D341Med (cell line): ENCODE results near the gene EIF3L.

Experiments
- DNase-seq: peaks from one replicate; pipeline ENCODE4 v3.0.0; 2012; ENCODE audit warnings: low spot score

Gene EIF3L

DNA sequence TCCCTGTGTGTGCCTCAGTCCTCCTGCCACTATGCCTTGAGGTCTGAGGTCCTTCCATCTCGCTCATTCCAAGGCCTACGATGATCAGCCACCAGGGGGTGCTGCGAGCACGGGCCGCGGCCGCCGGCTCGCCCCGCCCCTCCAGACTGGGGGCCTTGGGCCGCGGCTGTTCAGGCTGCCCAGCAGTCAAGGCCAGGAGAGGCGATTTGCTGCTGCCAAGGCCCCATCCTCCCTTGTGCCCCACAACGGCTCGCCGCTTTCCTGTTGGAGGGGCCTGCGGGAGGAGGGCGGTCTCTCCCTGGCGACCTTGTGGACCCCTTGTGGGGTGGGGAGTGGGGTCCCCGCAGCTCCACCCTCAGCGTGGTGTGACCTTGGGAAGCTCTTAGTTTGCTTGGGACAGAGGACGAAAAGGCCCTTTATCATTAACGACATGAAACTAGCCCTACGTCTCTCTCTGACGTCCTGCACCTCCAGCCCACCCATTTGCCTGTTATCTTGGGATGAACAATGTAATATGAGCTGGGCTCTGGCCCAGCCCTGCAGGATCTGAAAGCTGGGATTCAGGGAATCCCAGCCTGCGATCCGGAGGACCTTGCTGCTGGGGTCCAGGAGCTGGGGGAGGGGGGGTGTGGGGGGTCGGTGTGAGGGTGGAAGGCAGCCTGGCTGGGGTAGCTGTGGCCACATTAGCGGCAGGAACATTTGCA, 31.4 kb upstream of the EIF3L start:
- DNase-seq: peak; percentile 96

DNA sequence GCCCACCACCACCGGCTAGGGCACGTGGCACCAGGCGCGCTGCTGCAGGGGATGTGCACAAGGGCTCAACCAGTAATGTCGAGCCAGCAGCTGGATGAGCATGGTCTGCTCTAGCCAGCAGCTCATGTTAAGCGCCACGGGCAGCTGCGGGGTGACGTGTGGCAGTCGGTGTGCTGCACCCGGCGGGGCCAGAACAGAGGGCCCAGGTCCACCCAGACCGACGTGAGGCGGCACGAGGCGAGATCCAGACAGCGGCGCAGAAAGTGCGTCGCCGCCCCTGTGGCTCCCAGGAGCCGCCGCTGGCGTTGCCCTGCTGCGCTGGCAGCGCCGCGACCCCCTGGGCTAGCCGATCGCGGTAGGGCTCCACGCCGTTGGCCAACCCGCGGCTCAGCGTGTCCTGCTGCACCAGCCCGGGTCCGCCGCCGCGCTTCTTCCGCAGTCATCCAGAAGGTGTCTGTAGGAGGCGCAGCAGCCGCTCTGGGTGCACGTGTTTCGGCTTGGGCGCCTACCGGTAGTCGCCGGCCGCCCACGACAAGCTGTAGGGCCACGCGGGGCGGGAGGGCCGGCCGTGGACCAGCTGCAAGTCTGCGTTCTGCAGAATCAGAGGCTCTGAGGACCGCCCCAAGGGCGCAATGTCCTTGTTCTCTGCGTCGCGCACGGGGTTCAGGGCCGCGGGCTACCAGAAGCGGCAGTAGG, 30.7 kb upstream of the EIF3L start:
- DNase-seq: no peak

DNA sequence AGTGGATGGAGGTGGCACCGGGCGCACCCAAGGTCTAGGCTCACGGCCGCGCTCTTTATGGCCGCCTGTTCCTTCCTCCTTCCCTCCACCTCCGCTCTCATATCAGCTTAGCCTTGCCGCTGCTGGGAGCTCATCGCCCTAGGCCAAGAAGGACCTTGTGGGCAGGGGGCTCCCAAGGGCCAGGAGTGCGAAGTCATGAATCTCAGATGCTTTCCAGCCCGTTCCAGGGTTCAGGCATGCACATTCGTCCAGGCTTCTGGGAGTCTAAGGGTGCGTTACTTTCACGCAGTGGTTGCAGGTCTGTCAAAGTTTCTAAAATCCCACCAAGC, 30.1 kb upstream of the EIF3L start:
- no peak for DNase-seq

DNA sequence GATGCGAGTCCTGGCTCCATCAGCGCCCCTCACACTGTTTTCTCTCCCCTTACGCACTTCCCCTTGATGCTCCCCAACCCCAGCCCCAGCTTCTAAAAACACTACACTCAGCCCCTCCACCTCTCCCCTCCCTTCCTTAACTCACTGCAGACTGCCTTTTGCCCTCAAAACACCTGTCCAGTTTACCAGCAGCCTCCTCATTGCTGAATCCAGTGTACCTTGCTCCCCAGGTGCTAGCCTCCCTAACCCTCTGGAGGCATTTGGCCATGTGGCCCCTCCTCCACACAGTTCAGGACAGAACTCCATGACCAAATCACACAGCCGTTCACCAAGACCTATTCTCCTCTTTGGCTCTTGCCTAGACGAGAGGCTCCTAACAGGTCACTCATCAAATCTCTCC, 28.9 kb upstream of the EIF3L start:
- DNase-seq: no peak

DNA sequence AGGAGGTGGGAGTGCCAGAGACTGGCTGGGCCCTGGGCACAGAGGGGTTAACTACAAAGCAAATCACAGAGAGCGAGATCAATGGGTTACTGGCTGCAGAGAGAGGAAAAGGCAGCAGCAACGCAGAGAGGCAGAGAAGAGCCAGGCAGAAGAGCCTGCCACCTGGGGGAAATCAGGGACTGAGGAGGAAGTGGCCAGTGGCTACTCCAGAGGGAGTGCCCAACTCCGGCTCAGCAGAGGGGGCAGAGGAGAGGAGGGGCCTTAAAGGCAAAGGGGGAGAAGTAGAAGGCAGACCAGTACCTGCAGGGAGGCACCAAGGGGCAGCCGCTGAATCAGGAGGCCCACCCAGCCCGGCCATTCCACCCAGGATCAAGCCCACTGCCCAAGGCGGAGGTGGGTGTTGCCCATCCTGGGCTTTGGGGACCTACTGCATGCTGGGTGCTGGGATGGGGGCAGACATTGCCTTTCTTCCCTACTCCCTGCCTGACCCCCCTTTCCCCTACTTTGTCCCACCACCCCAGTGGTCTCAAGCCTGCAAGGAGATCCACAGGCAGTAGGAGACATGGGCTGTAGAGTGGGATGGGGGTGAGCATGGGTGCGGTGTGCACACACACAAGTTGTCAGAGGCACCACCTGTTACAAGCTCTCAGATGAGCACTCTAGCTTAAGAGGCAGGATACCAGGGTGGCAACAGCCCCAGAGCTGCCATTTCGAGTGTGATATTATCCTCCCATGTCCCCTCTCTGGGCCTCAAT, 27.0 kb upstream of the EIF3L start:
- DNase-seq: no peak

DNA sequence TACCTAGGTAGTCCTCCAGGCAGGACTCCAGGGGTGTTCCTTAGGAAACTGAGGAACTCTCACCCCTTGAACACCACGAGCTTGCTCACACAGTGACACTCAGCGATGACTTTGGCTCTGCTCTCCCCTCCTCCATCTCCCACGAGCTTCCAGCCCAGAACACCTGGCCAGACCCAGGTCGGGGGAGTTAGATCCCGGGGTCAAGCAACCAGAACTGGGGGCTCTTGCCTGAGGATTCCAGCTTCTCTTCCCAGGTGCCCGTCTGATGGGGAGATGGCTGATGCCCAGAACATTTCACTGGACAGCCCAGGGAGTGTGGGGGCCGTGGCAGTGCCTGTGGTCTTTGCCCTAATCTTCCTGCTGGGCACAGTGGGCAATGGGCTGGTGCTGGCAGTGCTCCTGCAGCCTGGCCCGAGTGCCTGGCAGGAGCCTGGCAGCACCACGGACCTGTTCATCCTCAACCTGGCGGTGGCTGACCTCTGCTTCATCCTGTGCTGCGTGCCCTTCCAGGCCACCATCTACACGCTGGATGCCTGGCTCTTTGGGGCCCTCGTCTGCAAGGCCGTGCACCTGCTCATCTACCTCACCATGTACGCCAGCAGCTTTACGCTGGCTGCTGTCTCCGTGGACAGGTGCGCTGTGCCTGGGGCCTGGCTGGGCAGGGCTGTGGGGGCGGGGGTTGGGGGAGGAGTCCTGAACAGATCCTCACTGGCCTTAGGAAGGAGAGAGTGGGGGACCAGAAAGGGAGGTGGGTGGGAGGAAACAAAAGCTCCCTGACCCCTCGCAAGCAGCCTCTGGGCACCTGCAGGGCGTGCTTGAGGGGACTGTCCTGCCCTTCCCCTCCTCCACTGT, 25.9 kb upstream of the EIF3L start, which contains the start of gene GALR3:
GALR3 (plus strand) TSS at position 249 of the 852 bp plus-strand sequence; CDS start at position 274, 25 bp downstream.
- no peak for DNase-seq

DNA sequence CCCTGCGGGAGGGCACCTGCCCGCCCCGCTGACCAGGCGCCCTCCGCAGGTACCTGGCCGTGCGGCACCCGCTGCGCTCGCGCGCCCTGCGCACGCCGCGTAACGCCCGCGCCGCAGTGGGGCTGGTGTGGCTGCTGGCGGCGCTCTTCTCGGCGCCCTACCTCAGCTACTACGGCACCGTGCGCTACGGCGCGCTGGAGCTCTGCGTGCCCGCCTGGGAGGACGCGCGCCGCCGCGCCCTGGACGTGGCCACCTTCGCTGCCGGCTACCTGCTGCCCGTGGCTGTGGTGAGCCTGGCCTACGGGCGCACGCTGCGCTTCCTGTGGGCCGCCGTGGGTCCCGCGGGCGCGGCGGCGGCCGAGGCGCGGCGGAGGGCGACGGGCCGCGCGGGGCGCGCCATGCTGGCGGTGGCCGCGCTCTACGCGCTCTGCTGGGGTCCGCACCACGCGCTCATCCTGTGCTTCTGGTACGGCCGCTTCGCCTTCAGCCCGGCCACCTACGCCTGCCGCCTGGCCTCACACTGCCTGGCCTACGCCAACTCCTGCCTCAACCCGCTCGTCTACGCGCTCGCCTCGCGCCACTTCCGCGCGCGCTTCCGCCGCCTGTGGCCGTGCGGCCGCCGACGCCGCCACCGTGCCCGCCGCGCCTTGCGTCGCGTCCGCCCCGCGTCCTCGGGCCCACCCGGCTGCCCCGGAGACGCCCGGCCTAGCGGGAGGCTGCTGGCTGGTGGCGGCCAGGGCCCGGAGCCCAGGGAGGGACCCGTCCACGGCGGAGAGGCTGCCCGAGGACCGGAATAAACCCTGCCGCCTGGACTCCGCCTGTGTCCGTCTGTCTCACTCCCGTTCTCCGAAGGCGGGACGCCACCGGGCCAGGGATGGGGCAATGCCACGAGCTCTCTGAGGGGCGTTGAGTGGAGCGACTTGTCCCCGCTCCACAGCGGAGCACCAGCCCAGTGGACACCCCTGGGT, 24.3 kb upstream of the EIF3L start:
- DNase-seq: no peak

DNA sequence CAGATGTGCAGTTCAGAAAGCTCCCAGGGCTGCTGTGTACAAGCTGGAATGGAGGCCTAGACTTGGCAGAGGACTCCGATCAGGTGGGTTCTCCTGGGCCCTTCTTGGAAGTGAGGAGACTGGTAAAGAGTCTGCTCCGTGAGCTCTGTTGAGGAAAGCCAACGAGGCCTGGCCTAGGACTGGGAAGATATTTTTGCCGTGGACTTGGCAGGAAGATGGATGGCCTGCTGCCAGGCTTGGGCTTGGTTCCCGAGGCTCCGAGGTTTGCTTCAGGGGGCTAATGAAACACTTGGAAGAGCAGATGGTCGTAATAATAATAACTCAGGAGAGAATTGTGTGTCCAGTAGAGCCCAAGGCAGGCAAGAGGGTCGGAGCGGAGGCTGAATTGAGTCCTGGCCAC, 22.2 kb upstream of the EIF3L start:
- DNase-seq: no peak

DNA sequence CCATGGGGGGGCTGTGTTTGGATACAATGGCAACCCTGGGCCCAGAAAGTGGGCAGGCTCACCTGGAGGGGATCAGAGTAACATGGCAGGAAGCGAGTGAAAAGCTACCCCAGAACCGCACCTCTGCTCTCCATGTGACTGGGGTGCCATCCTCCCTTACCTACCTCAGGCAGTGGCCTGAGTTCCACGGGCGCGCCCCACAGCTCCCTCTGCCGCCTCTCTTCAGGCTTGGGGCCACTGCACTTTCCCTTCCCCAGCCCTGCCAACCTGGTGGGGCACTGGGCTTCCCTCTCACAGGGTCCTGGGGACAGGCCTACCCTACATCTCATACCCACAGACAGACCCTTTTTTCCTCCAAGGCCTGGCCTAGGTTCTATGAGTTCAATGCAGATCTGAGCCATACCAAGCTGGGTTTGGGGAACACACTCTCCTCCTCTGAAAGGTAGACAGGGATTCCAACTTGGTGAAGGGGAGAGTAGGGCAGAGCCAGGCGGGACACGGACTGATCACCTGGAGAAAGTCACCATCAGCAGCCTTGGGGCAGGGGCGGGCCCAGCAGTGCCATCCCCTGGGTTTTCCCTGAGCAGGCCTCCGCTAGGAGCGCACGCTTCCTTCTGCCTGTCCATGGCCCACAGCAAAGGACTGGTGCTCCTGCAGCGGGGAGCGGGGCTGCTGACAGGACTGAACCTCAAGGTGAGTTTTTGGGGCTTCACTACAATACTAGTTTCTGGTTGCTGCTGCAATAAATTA, 19.0 kb upstream of the EIF3L start:
- DNase-seq: no peak

DNA sequence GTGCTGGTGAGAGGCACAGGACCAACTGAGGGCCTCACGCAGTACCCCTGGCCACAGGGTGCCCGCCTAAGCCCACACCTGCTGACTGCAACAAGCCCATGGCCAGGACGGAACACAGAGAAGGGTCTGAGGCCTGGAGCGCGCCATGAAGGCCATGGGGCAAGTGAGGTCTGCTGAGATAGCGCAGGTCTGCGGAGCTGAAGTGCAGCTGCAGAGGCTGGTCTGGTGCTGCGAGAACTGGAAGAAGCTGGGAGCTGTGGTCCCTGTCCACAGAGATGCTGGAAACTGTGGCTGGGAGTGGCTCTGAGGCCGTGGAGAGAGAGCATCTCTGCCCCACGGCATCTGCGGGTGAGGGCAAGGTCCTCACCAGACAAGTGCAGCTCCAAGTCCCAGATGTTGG, 17.7 kb upstream of the EIF3L start:
- no peak for DNase-seq

DNA sequence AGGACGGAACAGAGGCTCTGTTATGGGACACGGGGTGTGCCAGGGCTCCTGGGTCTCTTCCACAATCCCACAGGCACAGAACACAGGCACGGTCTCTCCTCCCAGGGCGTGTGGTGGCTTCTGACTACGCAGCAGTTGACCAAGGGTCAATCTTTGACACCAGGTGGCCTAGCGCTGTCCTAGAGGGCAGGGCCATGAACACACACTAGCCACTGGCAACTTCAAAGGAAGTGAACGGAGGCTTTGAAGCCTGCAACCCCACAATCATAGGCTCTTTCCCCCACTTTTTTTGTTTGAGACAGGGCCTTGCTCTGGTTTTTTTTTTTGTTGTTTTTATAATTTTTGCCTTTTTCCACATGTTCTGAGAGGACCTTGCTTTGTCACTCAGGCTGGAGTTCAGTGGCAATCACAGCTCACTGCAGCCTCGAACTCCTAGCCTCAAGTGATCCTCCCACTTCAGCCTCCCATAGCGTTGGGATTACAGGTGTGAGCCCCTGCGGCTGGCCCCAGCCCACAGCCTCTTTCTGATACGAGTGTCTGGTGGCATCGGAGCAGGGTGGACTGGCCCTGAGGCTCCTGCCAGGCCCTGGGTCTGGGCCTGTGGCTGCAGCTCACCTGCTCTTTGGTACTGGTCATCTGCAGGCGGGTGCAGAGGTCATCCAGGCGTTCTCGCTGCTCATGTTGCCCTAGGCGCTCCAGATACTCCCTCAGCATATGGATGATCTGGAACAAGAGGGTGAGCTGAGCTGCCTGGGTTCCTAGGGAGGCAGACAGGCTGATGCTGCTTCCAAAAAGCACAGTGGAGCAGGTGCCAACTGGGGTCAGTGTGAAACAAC, 17.0 kb upstream of the EIF3L start:
- DNase-seq: no peak

DNA sequence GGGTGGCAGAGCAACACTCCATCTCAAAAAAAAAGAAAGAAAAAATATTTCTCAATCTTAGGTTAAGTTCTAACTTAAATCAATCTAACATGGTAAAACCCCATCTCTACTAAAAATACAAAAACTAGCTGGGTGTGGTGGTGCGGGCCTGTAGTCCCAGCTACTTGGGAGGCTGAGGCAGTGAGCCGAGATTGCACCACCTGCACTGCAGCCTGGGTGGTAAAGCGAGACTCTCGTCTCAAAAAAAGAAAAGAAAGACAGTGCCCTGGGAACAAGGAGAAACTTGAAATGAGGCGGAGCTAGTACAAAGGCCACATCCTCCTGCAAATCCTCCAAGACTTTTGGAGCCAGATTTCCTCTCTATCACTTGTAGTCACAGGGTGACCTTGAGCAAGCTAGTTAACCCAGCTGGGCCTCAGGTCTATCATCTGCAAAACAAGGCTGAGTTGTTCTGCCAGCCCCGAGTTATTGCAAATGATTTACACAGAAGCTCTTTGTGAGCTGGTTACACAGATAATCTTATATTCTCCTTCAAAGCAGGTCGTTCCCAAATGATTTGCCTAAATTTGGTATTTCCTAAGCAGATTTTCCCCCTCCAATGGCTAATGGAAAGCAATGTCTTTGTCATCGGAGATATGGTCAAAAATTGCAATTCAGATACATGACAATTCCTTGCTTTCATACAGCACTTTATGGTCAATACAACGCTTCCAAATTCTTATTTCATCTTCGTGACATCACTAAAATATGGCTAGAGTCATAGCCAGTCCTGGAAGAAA, 7.0 kb upstream of the EIF3L start:
- no peak for DNase-seq

DNA sequence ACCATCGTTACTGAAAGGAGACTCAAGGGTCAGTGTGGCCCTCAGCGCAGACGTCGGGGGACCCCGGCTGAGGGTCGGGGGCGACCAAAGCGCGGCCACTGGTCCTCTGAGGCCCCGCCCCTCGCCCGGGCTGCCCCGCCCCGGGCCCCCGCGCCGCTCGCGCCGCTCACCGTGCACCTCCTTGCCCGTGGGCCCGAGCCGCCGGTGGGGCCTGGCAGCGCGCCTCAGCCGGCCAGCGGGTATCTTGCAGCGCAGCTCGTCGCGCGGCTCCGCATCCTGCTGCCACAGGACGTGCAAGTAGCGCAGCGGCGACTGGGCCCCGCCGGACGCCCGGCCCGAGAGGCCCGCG, 5.5 kb upstream of the EIF3L start:
- DNase-seq: peak; percentile 86

DNA sequence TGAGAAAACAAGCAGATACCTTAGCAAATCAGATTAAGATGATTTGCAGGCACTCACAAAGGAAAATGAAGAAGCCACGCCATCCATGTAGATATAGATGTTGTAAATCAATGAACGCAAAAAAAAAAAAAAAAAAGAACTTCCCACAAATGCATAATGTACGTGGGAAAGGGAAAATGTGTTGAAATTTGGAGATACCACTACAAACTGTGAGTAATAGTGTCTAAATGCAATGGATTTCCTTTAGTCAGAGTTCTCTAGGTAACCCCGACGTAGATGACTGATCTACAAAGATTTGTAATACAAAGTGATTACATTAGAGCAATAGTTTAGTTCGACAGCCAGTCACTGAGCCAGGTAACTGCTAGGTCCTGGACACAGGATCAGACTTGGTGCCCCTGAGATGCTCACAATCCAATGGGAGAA, 4.3 kb upstream of the EIF3L start:
- DNase-seq: no peak

DNA sequence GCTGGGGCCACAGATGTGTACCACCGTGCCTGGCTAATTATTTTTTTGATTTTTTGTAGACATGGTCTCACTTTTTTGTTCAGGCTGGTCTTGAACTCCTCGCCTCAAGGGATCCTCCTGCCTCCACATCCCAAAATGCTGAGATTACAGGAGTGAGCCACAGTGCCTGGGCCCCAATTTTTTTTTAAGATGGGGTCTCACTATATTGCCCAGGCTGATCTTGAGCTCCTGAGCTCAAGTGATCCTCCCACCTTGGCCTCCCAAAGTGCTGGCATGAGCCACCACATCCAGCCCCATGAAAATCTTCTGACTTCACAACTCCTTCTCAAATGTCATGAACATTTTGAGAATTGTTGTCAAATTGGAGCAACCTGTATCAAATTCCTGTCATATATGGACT, 2.8 kb upstream of the EIF3L start:
- DNase-seq: no peak

DNA sequence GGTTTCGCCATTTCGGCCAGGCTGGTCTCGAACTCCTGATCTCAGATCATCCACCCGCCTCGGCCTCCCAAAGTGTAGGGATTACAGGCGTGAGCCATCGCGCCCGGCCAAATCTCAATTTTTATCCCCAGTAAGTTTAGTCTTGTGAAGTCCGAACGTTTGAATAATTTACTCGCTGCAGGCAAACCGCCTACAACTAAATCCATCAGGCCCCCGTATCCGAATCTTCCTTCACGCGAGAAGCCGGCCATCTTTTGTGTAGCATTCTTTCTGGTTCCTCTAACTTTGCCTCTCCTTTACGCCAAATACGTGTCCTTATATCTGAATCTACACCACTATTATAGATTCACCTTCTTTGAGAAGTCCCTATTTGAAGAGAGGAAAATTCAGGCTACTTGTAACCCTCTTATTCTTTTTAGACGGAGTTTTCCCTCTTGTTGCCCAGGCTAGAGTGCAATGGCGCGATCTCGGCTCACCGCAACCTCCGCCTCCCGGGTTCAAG, 581 bp upstream of the EIF3L start:
- no peak for DNase-seq

DNA sequence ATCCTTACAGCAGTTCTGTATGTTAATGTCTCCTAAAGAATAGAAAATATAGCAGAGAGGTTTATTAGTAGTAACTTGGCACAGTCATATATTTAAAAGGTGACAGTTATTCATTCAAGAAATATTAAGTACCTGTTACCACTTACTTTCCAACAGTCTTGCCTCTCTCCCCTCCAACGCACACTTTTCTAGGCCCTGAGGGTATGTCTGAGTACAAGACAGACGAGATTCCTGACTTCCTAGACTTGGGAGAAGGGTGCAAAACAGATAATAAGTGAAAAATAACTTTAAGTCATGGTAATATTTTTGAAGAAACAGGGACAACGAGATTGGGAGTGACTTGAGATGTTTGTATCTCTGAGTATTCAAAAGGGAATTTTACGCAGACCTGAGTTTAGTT, 1.6 kb downstream of the EIF3L start:
- no peak for DNase-seq

DNA sequence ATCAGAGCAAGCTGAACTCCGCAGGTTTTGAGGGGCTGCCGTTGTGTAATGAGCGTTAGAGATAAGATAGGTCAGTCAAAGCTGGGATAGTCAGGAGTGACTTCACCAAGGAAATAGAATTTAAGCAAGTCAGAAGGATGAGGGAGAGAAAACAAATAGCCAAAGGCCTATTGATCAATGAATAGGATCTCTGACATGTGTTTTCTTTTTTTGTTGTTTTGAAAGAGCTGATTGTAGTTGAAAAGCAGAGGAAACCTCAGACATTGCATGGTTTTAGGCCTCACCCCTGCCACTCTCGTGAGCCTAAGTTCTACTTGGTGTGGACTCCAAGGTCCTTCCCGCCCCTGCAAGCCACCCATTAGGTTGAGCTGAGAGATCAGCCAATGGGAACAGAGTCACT, 3.2 kb downstream of the EIF3L start:
- DNase-seq: no peak

DNA sequence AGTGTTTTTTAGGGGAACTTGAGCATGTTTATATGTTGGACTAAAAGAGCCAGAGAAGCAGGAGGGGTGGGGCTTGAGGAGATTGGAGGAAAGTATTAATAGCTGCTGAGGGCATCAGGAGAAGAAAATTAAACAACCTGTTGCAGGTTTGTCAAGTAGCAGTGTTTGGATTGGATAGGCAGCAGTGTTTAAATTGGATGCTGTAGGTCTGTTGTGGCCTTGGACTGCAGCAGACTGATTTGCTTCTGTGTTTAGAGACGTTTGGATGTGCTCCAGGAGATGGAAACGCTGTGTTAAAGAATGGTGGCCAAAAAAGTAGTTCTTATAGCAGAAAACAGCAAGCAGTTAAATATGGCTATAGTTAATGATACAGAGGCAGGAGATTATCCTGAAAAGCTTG, 5.7 kb downstream of the EIF3L start:
- no peak for DNase-seq
